Vagina (tissue), 2 donors: Measurements from ENCODE around the gene AMZ2. TPM values are rescaled to one million over a fixed set of nuclear protein-coding genes. Genes with fewer than 3 reads are reported as not detected.

Source experiments
- DNase-seq, 2 donors: peaks; one replicate each; pipeline ENCODE4 v3.0.0-alpha.2; 2017; ENCODE audit errors: extremely low spot score in 2 of 2
- H3K27ac ChIP-seq: fragments of 200-600 bp; sonication (generic); one replicate; pipeline ENCODE4 v1.5.1; 2019
- H3K27me3 ChIP-seq: fragments of 200-600 bp; sonication (generic); one replicate; pipeline ENCODE4 v1.5.1; 2019
- H3K36me3 ChIP-seq, 2 donors: fragments of 200-600 bp; sonication (generic); one replicate each; pipeline ENCODE4 v1.5.1; 2017 to 2019
- H3K4me1 ChIP-seq: fragments of 200-600 bp; sonication (generic); one replicate; pipeline ENCODE4 v1.5.1; 2019
- H3K4me3 ChIP-seq, 2 donors: fragments of 200-600 bp; sonication (generic); 1 replicate in 1 of 2; 2 replicates in 1 of 2; pipeline ENCODE4 v1.5.1; 2016 to 2019
- H3K9me3 ChIP-seq: fragments of 200-600 bp; sonication (generic); one replicate; pipeline ENCODE4 v1.5.1; 2019
- CTCF ChIP-seq, 3 experiments: fragments of 450-650 bp in 2 of 3; fragments of 200-600 bp in 1 of 3; sonication (generic) in 1 of 3; IDR thresholded peaks; one replicate each; pipeline ENCODE4 v1.5.1; 2017 to 2019; ENCODE audit warnings: antibody characterized with exemption in 3 of 3, mild to moderate bottlenecking in 2 of 3, moderate library complexity in 2 of 3
- POLR2A ChIP-seq, 2 donors: fragments of 450-650 bp; IDR thresholded peaks; one replicate each; pipeline ENCODE4 v1.6.1; 2017; ENCODE audit warnings: antibody characterized with exemption in 2 of 2, mild to moderate bottlenecking in 2 of 2, moderate library complexity in 2 of 2
- POLR2AphosphoS5 ChIP-seq, 2 donors: sonication (generic); formaldehyde crosslinking; IDR thresholded peaks; one replicate each; pipeline ENCODE4 v1.9.0; 2017; ENCODE audit warnings: antibody characterized with exemption in 2 of 2, mild to moderate bottlenecking in 2 of 2, low read depth in 1 of 2; ENCODE audit not compliant: insufficient read depth in 1 of 2
- intact Hi-C: fragments of 100-400 bp; cut with DNase I; formaldehyde crosslinking; loops from one replicate; pipeline ENCODE4 v1.15.1; 2023
- total RNA-seq: library from RNA; depleted of rRNA; stranded (reverse); fragments of >200 nt; gene quantifications from one replicate; pipeline ENCODE4 v1.2.3, GENCODE V29; 2016

AMZ2 gene
- total RNA-seq, 1 donor from 2014 or later: 39.8 TPM

- Histone ChIP-seq H3K27me3 (no peaks in the 10 kb centered on the region), H3K9me3 (no peaks in the 10 kb centered on the region)
- TF ChIP-seq POLR2A (IDR thresholded peaks at IDR 0.05) (no peak), CTCF (IDR thresholded peaks at IDR 0.05) (no peak), POLR2AphosphoS5 (IDR thresholded peaks at IDR 0.05; ENCODE audit: insufficient read depth in 1 of 2, low read depth in 1 of 2) (peak in 1 of 2 donors; percentile 50)
Observed at GRCh38 chr17:68290268-68290954, 42.6 kb downstream of the AMZ2 start.

GRCh38 chr17:68290955-68291835, 43.4 kb downstream of the AMZ2 start, which contains the start of the genes ARSG and SLC16A6:
TSS of gene ARSG (plus strand) at chr17:68291495. CDS start at chr17:68307494, 15,999 bp downstream.
TSS of gene SLC16A6 (minus strand) at chr17:68291127. CDS start at chr17:68278320, 12,807 bp downstream.
- Histone ChIP-seq H3K4me3 (peak within 1 kb of the TSS; percentile 53 to 76), H3K27ac (peak within 1 kb of the TSS; percentile 67), H3K27me3 (no peaks in the 10 kb centered on the region), H3K36me3 (no peaks in the 10 kb centered on the region), H3K9me3 (no peaks in the 10 kb centered on the region), H3K4me1 (peaks cover 33% of the 10 kb centered on the region)
- DNase-seq: no peak
- TF ChIP-seq POLR2A (IDR thresholded peaks at IDR 0.05) (no peak), POLR2AphosphoS5 (IDR thresholded peaks at IDR 0.05; ENCODE audit: insufficient read depth in 1 of 2, low read depth in 1 of 2) (no peak), CTCF (IDR thresholded peaks at IDR 0.05) (no peak)
- intact Hi-C loops: no loop called here

More at GRCh38 chr17:68290268-68290954, 42.6 kb downstream of the AMZ2 start:
- H3K4me3 ChIP-seq: peak overlapping the region; percentile 53 to 76
- no peak for DNase-seq
- intact Hi-C loops: no loop called here
- H3K36me3 ChIP-seq: no peaks in the 10 kb centered on the region
- peaks cover 33% of the 10 kb centered on the region for H3K4me1 ChIP-seq
- H3K27ac ChIP-seq: peak overlapping the region; percentile 67

- intact Hi-C loops: no loop called here
- no peaks in the 10 kb centered on the region for H3K36me3 ChIP-seq
- H3K27ac ChIP-seq: peak overlapping the region; percentile 67
- H3K9me3 ChIP-seq: no peaks in the 10 kb centered on the region
- H3K27me3 ChIP-seq: no peaks in the 10 kb centered on the region
- peak overlapping the region; percentile 53 to 76 for H3K4me3 ChIP-seq
- DNase-seq: no peak
- TF ChIP-seq POLR2AphosphoS5 (IDR thresholded peaks at IDR 0.05; ENCODE audit: insufficient read depth in 1 of 2, low read depth in 1 of 2) (peak in 1 of 2 donors; percentile 78), CTCF (IDR thresholded peaks at IDR 0.05) (no peak), POLR2A (IDR thresholded peaks at IDR 0.05) (peak in 1 of 2 donors; percentile 30)
- peaks cover 33% of the 10 kb centered on the region for H3K4me1 ChIP-seq
Observed at GRCh38 chr17:68291836-68292688, 44.2 kb downstream of the AMZ2 start.

- TF ChIP-seq CTCF (IDR thresholded peaks at IDR 0.05) (no peak), POLR2AphosphoS5 (IDR thresholded peaks at IDR 0.05; ENCODE audit: insufficient read depth in 1 of 2, low read depth in 1 of 2) (no peak), POLR2A (IDR thresholded peaks at IDR 0.05) (no peak)
- no peaks in the 10 kb centered on the region for H3K27me3 ChIP-seq
- H3K4me1 ChIP-seq: peaks cover 33% of the 10 kb centered on the region
- intact Hi-C loops: no loop called here
- H3K4me3 ChIP-seq: peak overlapping the region; percentile 53 to 76
- no peak for DNase-seq
- no peak overlapping the region for H3K27ac ChIP-seq
- no peaks in the 10 kb centered on the region for H3K9me3 ChIP-seq
- H3K36me3 ChIP-seq: no peaks in the 10 kb centered on the region
Observed at GRCh38 chr17:68292689-68293040, 44.8 kb downstream of the AMZ2 start.
